HepG2 (cell line): Measurements from ENCODE around the gene ITPK1. TPM values are rescaled to one million over a fixed set of nuclear protein-coding genes. Genes with fewer than 3 reads are reported as not detected.

Experiments used
- ASH2L ChIP-seq: fragments of 300-600, 200-600 bp; sonication (generic); IDR thresholded peaks from 2 replicates; pipeline ENCODE4 v1.7.0; 2017; ENCODE audit warnings: low read depth, mild to moderate bottlenecking, moderate library complexity, mixed read lengths, low read length; ENCODE audit not compliant: insufficient read length
- DBP ChIP-seq: sonication (generic); formaldehyde crosslinking; IDR thresholded peaks from 2 replicates; pipeline ENCODE4 v1.4.0; 2020; ENCODE audit warnings: missing genetic modification reagents; ENCODE audit errors: not compliant biosample characterization
- HIVEP1 ChIP-seq: sonication (generic); formaldehyde crosslinking; IDR thresholded peaks from 2 replicates; pipeline ENCODE4 v1.4.0; 2020; ENCODE audit warnings: mild to moderate bottlenecking, missing genetic modification reagents
- NFYB ChIP-seq: sonication (generic); formaldehyde crosslinking; IDR thresholded peaks from 2 replicates; pipeline ENCODE4 v1.4.0; 2020; ENCODE audit warnings: missing genetic modification reagents
- SAP130 ChIP-seq: IDR thresholded peaks from 2 replicates; pipeline ENCODE4 v1.6.1; 2016; ENCODE audit warnings: low read depth
- SMC3 ChIP-seq: IDR thresholded peaks from 2 replicates; pipeline ENCODE4 v1.6.1; 2011; ENCODE audit warnings: low read length, improper control_type of control experiment
- SP1 ChIP-seq, 2 experiments: fragments of 450-650 bp in 1 of 2; sonication (generic) in 1 of 2; formaldehyde crosslinking in 1 of 2; IDR thresholded peaks; 2 replicates each; pipeline versions ENCODE4 v1.4.0 to v1.6.1; 2016 to 2020; ENCODE audit warnings: missing genetic modification reagents in 1 of 2
- TCF7 ChIP-seq: sonication (generic); IDR thresholded peaks from 2 replicates; pipeline ENCODE4 v1.6.1; 2016; ENCODE audit warnings: antibody characterized with exemption, low read depth
- YEATS2 ChIP-seq: sonication (generic); formaldehyde crosslinking; IDR thresholded peaks from 2 replicates; pipeline ENCODE4 v1.4.0; 2020; ENCODE audit warnings: missing genetic modification reagents, borderline replicate concordance
- ZBTB40 ChIP-seq, 2 experiments: fragments of 450-650 bp in 1 of 2; sonication (generic) in 1 of 2; formaldehyde crosslinking in 1 of 2; IDR thresholded peaks; 2 replicates each; pipeline versions ENCODE4 v1.6.1 to v1.8.0; 2016 to 2022; ENCODE audit warnings: antibody characterized with exemption in 1 of 2, mild to moderate bottlenecking in 1 of 2, missing genetic modification reagents in 1 of 2
- ZFP82 ChIP-seq: sonication (generic); formaldehyde crosslinking; IDR thresholded peaks from 2 replicates; pipeline ENCODE4 v1.5.1; 2020; ENCODE audit warnings: mild to moderate bottlenecking, missing genetic modification reagents, borderline replicate concordance
- ZFX ChIP-seq: sonication (generic); formaldehyde crosslinking; IDR thresholded peaks from 2 replicates; pipeline ENCODE4 v1.4.0; 2020; ENCODE audit warnings: mild to moderate bottlenecking, low read depth, missing genetic modification reagents, moderate library complexity
- ZMYM4 ChIP-seq: sonication (generic); formaldehyde crosslinking; IDR thresholded peaks from 2 replicates; pipeline ENCODE4 v1.8.1; 2023; ENCODE audit warnings: mild to moderate bottlenecking, missing genetic modification reagents
- ZNF496 ChIP-seq: sonication (generic); formaldehyde crosslinking; IDR thresholded peaks from 2 replicates; pipeline ENCODE4 v1.8.1; 2023; ENCODE audit warnings: mild to moderate bottlenecking, moderate library complexity, missing genetic modification reagents; ENCODE audit not compliant: insufficient replicate concordance
- ZNF574 ChIP-seq: sonication (generic); formaldehyde crosslinking; IDR thresholded peaks from 2 replicates; pipeline ENCODE4 v1.4.0; 2020; ENCODE audit warnings: missing genetic modification reagents
- ZNF678 ChIP-seq: sonication (generic); formaldehyde crosslinking; IDR thresholded peaks from 2 replicates; pipeline ENCODE4 v1.4.0; 2020; ENCODE audit warnings: mild to moderate bottlenecking, missing genetic modification reagents
- ZNF83 ChIP-seq: sonication (generic); formaldehyde crosslinking; IDR thresholded peaks from 2 replicates; pipeline ENCODE4 v1.4.0; 2020; ENCODE audit warnings: missing genetic modification reagents, mild to moderate bottlenecking, borderline replicate concordance
- ZSCAN30 ChIP-seq: sonication (generic); formaldehyde crosslinking; IDR thresholded peaks from 2 replicates; pipeline ENCODE4 v1.5.0; 2020; ENCODE audit warnings: mild to moderate bottlenecking, missing genetic modification reagents
- polyA plus RNA-seq, 8 experiments: library from polyadenylated mRNA; depleted of rRNA in 3 of 8; stranded (reverse) in 7 of 8; unstranded in 1 of 8; fragments of >200 nt; fragmentation: Illumina TruSeq in 4 of 8; extraction: Trizol in 4 of 8; gene quantifications; 2 replicates each; pipeline versions ENCODE4 v1.2.1 to v1.2.3, GENCODE V29; 2011 to 2016; ENCODE audit warnings: low read depth in 4 of 8, missing spikeins in 1 of 8, mixed read lengths in 1 of 8; ENCODE audit not compliant: insufficient read depth in 1 of 8
- total RNA-seq, 5 experiments: library from RNA; depleted of rRNA; stranded (reverse); fragments of >200 nt; fragmentation: Illumina TruSeq; extraction: Trizol; gene quantifications; 2 replicates each; pipeline ENCODE4 v1.2.3, GENCODE V29; 2016; ENCODE audit warnings: low read depth in 1 of 5

The ITPK1 gene
- total and polyA plus RNA-seq, 2 of the 13 experiments (the other 11 are each of a cell fraction or from before 2014, with no cell fraction given) = 20.5 to 47.5 TPM

GRCh38 chr14:93019970-93020369, 95.8 kb downstream of the ITPK1 start (continued):
- no peak for TF ChIP-seq ZBTB40 (IDR thresholded peaks at IDR 0.05)
- no peak for TF ChIP-seq ZBTB40 (CRISPR knock-in tag; IDR thresholded peaks at IDR 0.05)
- no peak for TF ChIP-seq ZFP82 (CRISPR knock-in tag)
- no peak for TF ChIP-seq ZSCAN30 (CRISPR knock-in tag)
- TF ChIP-seq ZNF83 (CRISPR knock-in tag) = no peak
- TF ChIP-seq ZNF574 (CRISPR knock-in tag) = peak; percentile 38; the same call in 1 of the 2 replicates
- peak; percentile 31; the same call in 1 of the 2 replicates for TF ChIP-seq TCF7
- TF ChIP-seq DBP (CRISPR knock-in tag) = no peak
- peak; percentile 89 for TF ChIP-seq ZFX (CRISPR knock-in tag)
- TF ChIP-seq ASH2L = peak; percentile 83
- TF ChIP-seq SP1 (IDR thresholded peaks at IDR 0.05) = no peak
- TF ChIP-seq SP1 (CRISPR knock-in tag; IDR thresholded peaks at IDR 0.05) = no peak
- no peak for TF ChIP-seq NFYB (CRISPR knock-in tag)
- TF ChIP-seq HIVEP1 (CRISPR knock-in tag) = no peak
- TF ChIP-seq SAP130 (CRISPR knock-in tag) = peak; percentile 69
- peak; percentile 28; the same call in 1 of the 2 replicates for TF ChIP-seq YEATS2 (CRISPR knock-in tag)
- TF ChIP-seq ZNF678 (CRISPR knock-in tag) = no peak
- TF ChIP-seq ZMYM4 (CRISPR knock-in tag) = 0 out of 2 replicates have a peak, but pooled peaks have one; percentile 25
- no peak for TF ChIP-seq ZNF496 (CRISPR knock-in tag)
- TF ChIP-seq SMC3 = no peak
